ENCODE measurements around the gene CLDN16.

CLDN16 gene

GRCh38 chr3:190443257-190443656, 55.3 kb downstream of the CLDN16 start:
- Mint-ChIP-seq H3K4me3 (no peak overlapping the region), H3K27ac (no peak overlapping the region), H3K4me1 (ENCODE audit: low read depth) (peaks cover 12% of the 10 kb centered on the region), H3K27me3 (peaks cover 9% of the 10 kb centered on the region), H3K36me3 (ENCODE audit: low read depth) (no peaks in the 10 kb centered on the region), H3K9me3 (no peaks in the 10 kb centered on the region)
- DNase-seq = no peak

- Mint-ChIP-seq H3K4me1 (ENCODE audit: low read depth) (peaks cover 12% of the 10 kb centered on the region), H3K9me3 (no peaks in the 10 kb centered on the region), H3K36me3 (ENCODE audit: low read depth) (no peaks in the 10 kb centered on the region), H3K4me3 (no peak overlapping the region), H3K27me3 (peaks cover 9% of the 10 kb centered on the region), H3K27ac (no peak overlapping the region)
- DNase-seq = no peak
Observed at GRCh38 chr3:190444006-190444405, 56.0 kb downstream of the CLDN16 start.

- Mint-ChIP-seq H3K4me1 (ENCODE audit: low read depth) (peaks cover 12% of the 10 kb centered on the region), H3K36me3 (ENCODE audit: low read depth) (no peaks in the 10 kb centered on the region), H3K27me3 (peaks cover 4% of the 10 kb centered on the region), H3K9me3 (no peaks in the 10 kb centered on the region), H3K4me3 (no peak overlapping the region), H3K27ac (no peak overlapping the region)
- no peak for DNase-seq
Observed at GRCh38 chr3:190444576-190445145, 56.7 kb downstream of the CLDN16 start.

- H3K4me3 Mint-ChIP-seq = no peak overlapping the region
- H3K27me3 Mint-ChIP-seq = no peaks in the 10 kb centered on the region
- H3K36me3 Mint-ChIP-seq (ENCODE audit: low read depth) = no peaks in the 10 kb centered on the region
- no peak for DNase-seq
- H3K9me3 Mint-ChIP-seq = no peaks in the 10 kb centered on the region
- no peak overlapping the region for H3K27ac Mint-ChIP-seq
- peaks cover 12% of the 10 kb centered on the region for H3K4me1 Mint-ChIP-seq (ENCODE audit: low read depth)
Observed at GRCh38 chr3:190446573-190447279, 58.8 kb downstream of the CLDN16 start.

- Mint-ChIP-seq H3K27me3 (peaks cover 3% of the 10 kb centered on the region), H3K36me3 (ENCODE audit: low read depth) (no peaks in the 10 kb centered on the region), H3K4me3 (no peak overlapping the region), H3K9me3 (no peaks in the 10 kb centered on the region), H3K4me1 (ENCODE audit: low read depth) (peaks cover 12% of the 10 kb centered on the region), H3K27ac (no peak overlapping the region)
- no peak for DNase-seq
Observed at GRCh38 chr3:190448256-190448655, 60.3 kb downstream of the CLDN16 start.

- no peak within 1 kb of the TSS for H3K27ac Mint-ChIP-seq
- no peaks in the 10 kb centered on the region for H3K9me3 Mint-ChIP-seq
- no peaks in the 10 kb centered on the region for H3K36me3 Mint-ChIP-seq (ENCODE audit: low read depth)
- no peak for DNase-seq
- peaks cover 3% of the 10 kb centered on the region for H3K27me3 Mint-ChIP-seq
- H3K4me1 Mint-ChIP-seq (ENCODE audit: low read depth) = peaks cover 12% of the 10 kb centered on the region
- no peak within 1 kb of the TSS for H3K4me3 Mint-ChIP-seq
Observed at GRCh38 chr3:190449801-190450200, 61.8 kb downstream of the CLDN16 start, which contains the start of gene TMEM207. TSS of gene TMEM207 (minus strand) at chr3:190449901. CDS start at chr3:190449809, 92 bp downstream.

GRCh38 chr3:190455828-190456227, 67.9 kb downstream of the CLDN16 start:
- H3K27ac Mint-ChIP-seq = no peak overlapping the region
- no peaks in the 10 kb centered on the region for H3K4me1 Mint-ChIP-seq (ENCODE audit: low read depth)
- no peak overlapping the region for H3K4me3 Mint-ChIP-seq
- DNase-seq = no peak
- no peaks in the 10 kb centered on the region for H3K36me3 Mint-ChIP-seq (ENCODE audit: low read depth)
- H3K27me3 Mint-ChIP-seq = peaks cover 16% of the 10 kb centered on the region
- no peaks in the 10 kb centered on the region for H3K9me3 Mint-ChIP-seq

- no peak for DNase-seq
- H3K4me3 Mint-ChIP-seq = no peak overlapping the region
- no peaks in the 10 kb centered on the region for H3K9me3 Mint-ChIP-seq
- no peak overlapping the region for H3K27ac Mint-ChIP-seq
- no peaks in the 10 kb centered on the region for H3K4me1 Mint-ChIP-seq (ENCODE audit: low read depth)
- no peaks in the 10 kb centered on the region for H3K36me3 Mint-ChIP-seq (ENCODE audit: low read depth)
- peaks cover 17% of the 10 kb centered on the region for H3K27me3 Mint-ChIP-seq
Observed at GRCh38 chr3:190456770-190457169, 68.8 kb downstream of the CLDN16 start.

GRCh38 chr3:190458040-190458439, 70.1 kb downstream of the CLDN16 start:
- H3K4me3 Mint-ChIP-seq = no peak overlapping the region

More at GRCh38 chr3:190458040-190458439, 70.1 kb downstream of the CLDN16 start:
- H3K27me3 Mint-ChIP-seq = peaks cover 23% of the 10 kb centered on the region
- no peaks in the 10 kb centered on the region for H3K9me3 Mint-ChIP-seq
- no peak overlapping the region for H3K27ac Mint-ChIP-seq
- no peak for DNase-seq
- H3K4me1 Mint-ChIP-seq (ENCODE audit: low read depth) = no peaks in the 10 kb centered on the region
- no peaks in the 10 kb centered on the region for H3K36me3 Mint-ChIP-seq (ENCODE audit: low read depth)
